LNCAP (cell line): ENCODE measurements around the gene CFAP20DC.

Experiments
- CTCF ChIP-seq: fragments of 450-650 bp; IDR thresholded peaks from 2 replicates; pipeline ENCODE4 v1.5.1; 2017; ENCODE audit warnings: mild to moderate bottlenecking

The CFAP20DC gene

GRCh38 chr3:58953288-58953687 is 96.5 kb downstream of the CFAP20DC start:
- TF ChIP-seq CTCF: no peak

- no peak for TF ChIP-seq CTCF
These were observed 97.5 kb downstream of the CFAP20DC start for GRCh38 chr3:58952128-58952917.

- no peak for TF ChIP-seq CTCF
These were observed 101.8 kb downstream of the CFAP20DC start for GRCh38 chr3:58948018-58948417.

- TF ChIP-seq CTCF: no peak
These were observed 103.0 kb downstream of the CFAP20DC start for GRCh38 chr3:58946875-58947274.

GRCh38 chr3:58938057-58938456 is 111.8 kb downstream of the CFAP20DC start:
- no peak for TF ChIP-seq CTCF

GRCh38 chr3:58924578-58924977 is 125.2 kb downstream of the CFAP20DC start:
- TF ChIP-seq CTCF: no peak

GRCh38 chr3:58900386-58900785 is 149.4 kb downstream of the CFAP20DC start:
- no peak for TF ChIP-seq CTCF

- no peak for TF ChIP-seq CTCF
These were observed 149.9 kb downstream of the CFAP20DC start for GRCh38 chr3:58899953-58900298.
